Endothelial cell of umbilical vein (primary cell): ENCODE data around the gene TOMM20. TPM values are rescaled to one million over a fixed set of nuclear protein-coding genes. Genes with fewer than 3 reads are reported as not detected.

Source experiments
- BruUV-seq: library from RNA; stranded (reverse); fragments of 400-500 nt; replicated peaks from 2 replicates; lab custom pipeline; 2021; lab: Mats Ljungman, UMichigan
- CTCF ChIA-PET: fragments of 300-600, 350-600 bp; sonication (Branson Sonifier 250); formaldehyde crosslinking; loops from one replicate; lab custom pipeline; 2021; ENCODE audit warnings: antibody characterized with exemption, inconsistent platforms; lab: Charles Lee
- POLR2A ChIA-PET: fragments of 300-600, 350-600 bp; sonication (Branson Sonifier 250); formaldehyde crosslinking; loops from one replicate; lab custom pipeline; 2021; ENCODE audit warnings: antibody characterized with exemption, inconsistent platforms; lab: Charles Lee
- DNase-seq: peaks from one replicate; pipeline ENCODE4 v3.0.0-alpha.2; 2011; ENCODE audit warnings: low read depth, low spot score
- FAIRE-seq: peaks from 2 replicates; lab custom pipeline; 2011; peaks lifted over from hg19 to GRCh38; lab: Jason Lieb, UNC
- H2AFZ ChIP-seq: 2 replicates; pipeline ENCODE4 v1.6.0; 2012; ENCODE audit warnings: low read depth, low read length, control low read depth, inconsistent platforms
- H3K27ac ChIP-seq: 2 replicates; pipeline ENCODE4 v1.5.1; 2011; ENCODE audit warnings: low read depth, mild to moderate bottlenecking, control low read depth, low read length, moderate library complexity; ENCODE audit not compliant: insufficient read depth
- H3K27me3 ChIP-seq, 2 experiments: 2 replicates each; pipeline versions ENCODE4 v1.6.0 to v1.6.1; 2011; ENCODE audit warnings: low read length in 2 of 2, mixed read lengths in 1 of 2; ENCODE audit not compliant: control insufficient read depth in 2 of 2, insufficient read depth in 2 of 2
- H3K36me3 ChIP-seq, 2 experiments: 2 replicates in 1 of 2; 3 replicates in 1 of 2; pipeline ENCODE4 v1.5.1; 2011; ENCODE audit warnings: low read length in 2 of 2, mild to moderate bottlenecking in 1 of 2, moderate library complexity in 1 of 2; ENCODE audit not compliant: control insufficient read depth in 2 of 2, insufficient read depth in 2 of 2; ENCODE audit errors: extremely low read depth in 1 of 2
- H3K4me1 ChIP-seq: 3 replicates; pipeline ENCODE4 v1.5.1; 2011; ENCODE audit warnings: mild to moderate bottlenecking, low read length; ENCODE audit not compliant: control insufficient read depth, insufficient read depth; ENCODE audit errors: extremely low read depth
- H3K4me2 ChIP-seq: 2 replicates; pipeline ENCODE4 v1.6.1; 2011; ENCODE audit warnings: low read length, control low read depth, mixed read lengths; ENCODE audit not compliant: insufficient read depth
- H3K4me3 ChIP-seq, 3 experiments: fragments of 200-600 bp in 1 of 3; sonication (generic), shearing (Covaris generic) in 1 of 3; replicated peaks in 1 of 3; 2 replicates each; pipeline ENCODE4 v1.5.1; 2011 to 2016; ENCODE audit warnings: control low read depth in 3 of 3, low read length in 3 of 3, mild to moderate bottlenecking in 2 of 3, inconsistent platforms in 1 of 3, low read depth in 1 of 3, moderate library complexity in 1 of 3; ENCODE audit not compliant: insufficient read depth in 1 of 3
- H3K79me2 ChIP-seq: 2 replicates; pipeline ENCODE4 v1.6.0; 2012; ENCODE audit warnings: low read length, inconsistent platforms; ENCODE audit not compliant: control insufficient read depth, insufficient read depth
- H3K9ac ChIP-seq: replicated peaks from 2 replicates; pipeline ENCODE3; 2011; ENCODE audit warnings: low read length, control low read depth; ENCODE audit not compliant: insufficient read depth; ENCODE audit errors: extremely low read depth
- H3K9me1 ChIP-seq: replicated peaks from 3 replicates; pipeline ENCODE4 v1.6.0; 2011; ENCODE audit warnings: mild to moderate bottlenecking, low read length; ENCODE audit not compliant: control insufficient read depth, insufficient read depth; ENCODE audit errors: extremely low read depth
- H3K9me3 ChIP-seq: replicated peaks from 2 replicates; pipeline ENCODE4 v1.5.1; 2012; ENCODE audit warnings: low read length, inconsistent platforms; ENCODE audit not compliant: control insufficient read depth, insufficient read depth
- H4K20me1 ChIP-seq: replicated peaks from 2 replicates; pipeline ENCODE3; 2011; ENCODE audit warnings: mild to moderate bottlenecking, low read length; ENCODE audit not compliant: control insufficient read depth, insufficient read depth; ENCODE audit errors: extremely low read depth
- EZH2 ChIP-seq: IDR thresholded peaks from 2 replicates; pipeline ENCODE4 v1.6.1; 2012; ENCODE audit warnings: borderline replicate concordance, low read depth, mild to moderate bottlenecking, moderate library complexity, low read length, inconsistent platforms; ENCODE audit not compliant: severe bottlenecking
- FOS ChIP-seq: IDR thresholded peaks from 2 replicates; pipeline ENCODE4 v1.6.1; 2011; ENCODE audit warnings: mild to moderate bottlenecking, low read length, moderate library complexity, borderline replicate concordance; ENCODE audit not compliant: insufficient read depth
- GATA2 ChIP-seq: IDR thresholded peaks from 2 replicates; pipeline ENCODE4 v1.7.0; 2011; ENCODE audit warnings: low read depth, mild to moderate bottlenecking, moderate library complexity, mixed read lengths, low read length; ENCODE audit not compliant: insufficient read length, insufficient read depth
- JUN ChIP-seq: IDR thresholded peaks from 2 replicates; pipeline ENCODE4 v1.6.1; 2011; ENCODE audit warnings: borderline replicate concordance, low read depth; ENCODE audit not compliant: insufficient read length, insufficient read depth
- MYC ChIP-seq: IDR thresholded peaks from one replicate; pipeline ENCODE4 v1.6.1; 2011; ENCODE audit warnings: mild to moderate bottlenecking, low read depth, low read length
- POLR2A ChIP-seq: IDR thresholded peaks from 2 replicates; pipeline ENCODE4 v1.6.1; 2012; ENCODE audit warnings: low read depth, mild to moderate bottlenecking, control low read depth, low read length
- POLR2AphosphoS5 ChIP-seq: IDR thresholded peaks from 2 replicates; pipeline ENCODE4 v1.6.1; 2012; ENCODE audit warnings: low read depth, mild to moderate bottlenecking, control low read depth, low read length, moderate library complexity; ENCODE audit not compliant: insufficient read depth
- dilution Hi-C: fragments of 300-500 bp; cut with MboI; formaldehyde crosslinking; loops from one replicate; pipeline ENCODE4 v1.15.0; 2019; ENCODE audit warnings: low sequenced_read_pairs; ENCODE audit not compliant: extremely low pct_ligation_motif_present
- intact Hi-C: fragments of 100-400 bp; cut with micrococcal nuclease; formaldehyde crosslinking; loops from one replicate; pipeline ENCODE4 v1.10.0; 2022
- polyA plus RNA-seq, 4 experiments: library from polyadenylated mRNA; depleted of rRNA in 3 of 4; stranded (reverse) in 3 of 4; unstranded in 1 of 4; fragments of >200 nt; gene quantifications; 2 replicates each; pipeline versions ENCODE4 v1.2.1 to v1.2.3, GENCODE V29; 2011 to 2012; ENCODE audit warnings: missing spikeins in 1 of 4
- total RNA-seq: library from RNA; stranded (reverse); gene quantifications from 2 replicates; pipeline ENCODE4 v1.2.3, GENCODE V29; 2021
- TF ChIP-seq, protein P1 (sequence below): IDR thresholded peaks from 2 replicates; pipeline ENCODE4 v1.6.1; 2011; ENCODE audit not compliant: insufficient read depth, insufficient read length
- TF ChIP-seq, protein P2 (sequence below), 2 donors: IDR thresholded peaks; 1 replicate in 1 of 2; 2 replicates in 1 of 2; pipeline ENCODE4 v1.5.1; 2011; ENCODE audit warnings: low read length in 2 of 2, mild to moderate bottlenecking in 2 of 2, moderate library complexity in 2 of 2, control low read depth in 1 of 2, inconsistent platforms in 1 of 2, low read depth in 1 of 2; ENCODE audit not compliant: insufficient read depth in 1 of 2; ENCODE audit errors: extremely low read depth in 1 of 2

The TOMM20 gene
- total and polyA plus RNA-seq, 2 donors (not counting 3 experiments of a cell fraction or from before 2014, with no cell fraction given): 42.5 to 98.4 TPM

DNA sequence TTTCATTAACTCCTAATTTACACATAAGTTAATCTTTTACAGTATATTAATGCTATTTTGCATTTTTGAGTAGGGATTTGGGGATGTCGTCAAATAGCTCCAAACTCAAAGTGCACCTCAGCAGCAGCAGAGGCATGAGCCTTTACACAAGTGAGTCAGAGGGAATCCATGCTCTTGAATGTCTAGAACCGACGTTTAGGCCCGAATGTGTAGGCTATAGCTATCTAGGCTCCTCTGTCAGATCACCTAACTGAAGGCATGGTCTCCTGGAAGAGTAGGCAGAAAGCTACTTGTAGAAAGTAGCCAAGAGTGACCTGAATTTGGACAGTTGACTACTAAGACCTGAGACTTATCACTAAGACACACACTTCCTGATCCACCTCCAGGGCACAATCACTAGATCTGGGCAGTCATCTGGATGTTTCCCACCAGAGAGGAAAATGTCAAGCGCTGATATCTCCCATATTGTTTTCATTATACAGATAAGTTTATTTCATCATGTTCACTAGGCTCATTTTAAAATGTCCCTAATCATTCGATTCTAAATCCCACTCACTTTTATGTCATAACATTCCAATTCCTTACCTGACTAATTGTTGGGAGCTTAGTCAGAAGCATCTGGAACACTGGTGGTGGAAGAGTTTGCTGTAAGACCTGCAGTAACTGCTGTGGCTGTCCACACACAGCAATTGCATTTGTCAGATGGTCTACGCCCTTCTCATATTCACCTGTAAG lies 15.3 kb downstream of the TOMM20 start:
- FAIRE-seq (no peak), DNase-seq (no peak)
- dilution Hi-C loops (no loop called here), intact Hi-C loops (no loop called here)
- no peaks in the 10 kb centered on the region for H3K4me1 ChIP-seq
- peaks cover 20 to 23% of the 10 kb centered on the region in 2 experiments for H3K36me3 ChIP-seq
- ChIA-PET POLR2A (no interaction called here), CTCF (interaction anchor here (0.6 to 1.4 kb wide), 5 partner anchors 9 to 626 kb away, joined by 3 to 4 read pairs (median 3); no protein-coding TSS in a partner anchor)
- H4K20me1 ChIP-seq: peaks cover 4% of the 10 kb centered on the region
- H3K9me1 ChIP-seq: no peaks in the 10 kb centered on the region
- H3K27me3 ChIP-seq: no peaks in the 10 kb centered on the region
- TF ChIP-seq, protein P1, sequence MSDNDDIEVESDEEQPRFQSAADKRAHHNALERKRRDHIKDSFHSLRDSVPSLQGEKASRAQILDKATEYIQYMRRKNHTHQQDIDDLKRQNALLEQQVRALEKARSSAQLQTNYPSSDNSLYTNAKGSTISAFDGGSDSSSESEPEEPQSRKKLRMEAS: no peak
- TF ChIP-seq JUN (no peak), GATA2 (no peak), FOS (no peak), MYC (no peak), EZH2 (no peak), POLR2A (no peak), POLR2AphosphoS5 (no peak)
- TF ChIP-seq, protein P2, sequence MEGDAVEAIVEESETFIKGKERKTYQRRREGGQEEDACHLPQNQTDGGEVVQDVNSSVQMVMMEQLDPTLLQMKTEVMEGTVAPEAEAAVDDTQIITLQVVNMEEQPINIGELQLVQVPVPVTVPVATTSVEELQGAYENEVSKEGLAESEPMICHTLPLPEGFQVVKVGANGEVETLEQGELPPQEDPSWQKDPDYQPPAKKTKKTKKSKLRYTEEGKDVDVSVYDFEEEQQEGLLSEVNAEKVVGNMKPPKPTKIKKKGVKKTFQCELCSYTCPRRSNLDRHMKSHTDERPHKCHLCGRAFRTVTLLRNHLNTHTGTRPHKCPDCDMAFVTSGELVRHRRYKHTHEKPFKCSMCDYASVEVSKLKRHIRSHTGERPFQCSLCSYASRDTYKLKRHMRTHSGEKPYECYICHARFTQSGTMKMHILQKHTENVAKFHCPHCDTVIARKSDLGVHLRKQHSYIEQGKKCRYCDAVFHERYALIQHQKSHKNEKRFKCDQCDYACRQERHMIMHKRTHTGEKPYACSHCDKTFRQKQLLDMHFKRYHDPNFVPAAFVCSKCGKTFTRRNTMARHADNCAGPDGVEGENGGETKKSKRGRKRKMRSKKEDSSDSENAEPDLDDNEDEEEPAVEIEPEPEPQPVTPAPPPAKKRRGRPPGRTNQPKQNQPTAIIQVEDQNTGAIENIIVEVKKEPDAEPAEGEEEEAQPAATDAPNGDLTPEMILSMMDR (IDR thresholded peaks at IDR 0.05; ENCODE audit: extremely low read depth in 1 of 2, insufficient read depth in 1 of 2, low read depth in 1 of 2, low read length in 2 of 2): no peak
- no peaks in the 10 kb centered on the region for H3K9me3 ChIP-seq
- H3K9ac ChIP-seq: no peak overlapping the region
- H3K4me3 ChIP-seq: no peak overlapping the region
- H3K79me2 ChIP-seq: peaks cover 30% of the 10 kb centered on the region
- no peak overlapping the region for H3K4me2 ChIP-seq
- BruUV-seq: no TSS peak
- H3K27ac ChIP-seq: no peak overlapping the region
- no peak overlapping the region for H2AFZ ChIP-seq
